Measurements from ENCODE around the gene BNC2.

- no peak for TF ChIP-seq CTCF (conservative IDR thresholded peaks at IDR 0.05)
- no peak for TF ChIP-seq EZH2 (IDR thresholded peaks at IDR 0.05; ENCODE audit: low read depth)
These were observed 451.3 kb downstream of the BNC2 start for GRCh38 chr9:16419124-16419523.

All from PC-9 (cell line).